Measurements from ENCODE around the gene PGK1. TPM values are rescaled to one million over a fixed set of nuclear protein-coding genes. Genes with fewer than 3 reads are reported as not detected.
"Not testable (repeated sequence)": the region's sequence is repeated elsewhere in the genome, so short reads cannot be mapped to it uniquely, and the experiment has no call there.

The PGK1 gene
- total and polyA plus RNA-seq, 2 donors (not counting 3 experiments of a cell fraction or from before 2014, with no cell fraction given): 222 to 377 TPM

- Histone ChIP-seq H3K36me3 (ENCODE audit: control insufficient read depth in 2 of 2, extremely low read depth in 1 of 2, insufficient read depth in 2 of 2, low read length in 2 of 2) (no peaks in the 10 kb centered on the region), H3K9ac (replicated peaks; ENCODE audit: extremely low read depth, insufficient read depth, low read length) (no peak overlapping the region), H3K4me3 (replicated peaks in 1 of 3; ENCODE audit: insufficient read depth in 1 of 3, low read depth in 1 of 3, low read length in 3 of 3) (no peak overlapping the region), H3K27ac (ENCODE audit: insufficient read depth, low read depth, low read length) (no peak overlapping the region), H3K9me1 (replicated peaks; ENCODE audit: control insufficient read depth, extremely low read depth, insufficient read depth, low read length) (no peaks in the 10 kb centered on the region), H3K4me1 (ENCODE audit: control insufficient read depth, extremely low read depth, insufficient read depth, low read length) (no peaks in the 10 kb centered on the region), H3K27me3 (ENCODE audit: control insufficient read depth in 2 of 2, insufficient read depth in 2 of 2, low read length in 2 of 2) (no peaks in the 10 kb centered on the region), H2AFZ (ENCODE audit: low read depth, low read length) (no peak overlapping the region), H3K4me2 (ENCODE audit: insufficient read depth, low read length) (no peak overlapping the region), H4K20me1 (replicated peaks; ENCODE audit: control insufficient read depth, extremely low read depth, insufficient read depth, low read length) (no peaks in the 10 kb centered on the region), H3K9me3 (replicated peaks; ENCODE audit: control insufficient read depth, insufficient read depth, low read length) (no peaks in the 10 kb centered on the region), H3K79me2 (ENCODE audit: control insufficient read depth, insufficient read depth, low read length) (no peaks in the 10 kb centered on the region)
- TF ChIP-seq, protein P1, sequence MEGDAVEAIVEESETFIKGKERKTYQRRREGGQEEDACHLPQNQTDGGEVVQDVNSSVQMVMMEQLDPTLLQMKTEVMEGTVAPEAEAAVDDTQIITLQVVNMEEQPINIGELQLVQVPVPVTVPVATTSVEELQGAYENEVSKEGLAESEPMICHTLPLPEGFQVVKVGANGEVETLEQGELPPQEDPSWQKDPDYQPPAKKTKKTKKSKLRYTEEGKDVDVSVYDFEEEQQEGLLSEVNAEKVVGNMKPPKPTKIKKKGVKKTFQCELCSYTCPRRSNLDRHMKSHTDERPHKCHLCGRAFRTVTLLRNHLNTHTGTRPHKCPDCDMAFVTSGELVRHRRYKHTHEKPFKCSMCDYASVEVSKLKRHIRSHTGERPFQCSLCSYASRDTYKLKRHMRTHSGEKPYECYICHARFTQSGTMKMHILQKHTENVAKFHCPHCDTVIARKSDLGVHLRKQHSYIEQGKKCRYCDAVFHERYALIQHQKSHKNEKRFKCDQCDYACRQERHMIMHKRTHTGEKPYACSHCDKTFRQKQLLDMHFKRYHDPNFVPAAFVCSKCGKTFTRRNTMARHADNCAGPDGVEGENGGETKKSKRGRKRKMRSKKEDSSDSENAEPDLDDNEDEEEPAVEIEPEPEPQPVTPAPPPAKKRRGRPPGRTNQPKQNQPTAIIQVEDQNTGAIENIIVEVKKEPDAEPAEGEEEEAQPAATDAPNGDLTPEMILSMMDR (IDR thresholded peaks at IDR 0.05; ENCODE audit: extremely low read depth in 1 of 2, insufficient read depth in 1 of 2, low read depth in 1 of 2, low read length in 2 of 2): no peak
- TF ChIP-seq, protein P2, sequence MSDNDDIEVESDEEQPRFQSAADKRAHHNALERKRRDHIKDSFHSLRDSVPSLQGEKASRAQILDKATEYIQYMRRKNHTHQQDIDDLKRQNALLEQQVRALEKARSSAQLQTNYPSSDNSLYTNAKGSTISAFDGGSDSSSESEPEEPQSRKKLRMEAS (IDR thresholded peaks at IDR 0.05; ENCODE audit: insufficient read depth, insufficient read length): no peak
- TF ChIP-seq EZH2 (IDR thresholded peaks at IDR 0.05; ENCODE audit: borderline replicate concordance, low read depth, low read length, severe bottlenecking): no peak
- no peak for TF ChIP-seq POLR2A (IDR thresholded peaks at IDR 0.05; ENCODE audit: low read depth, low read length)
- no peak for TF ChIP-seq POLR2AphosphoS5 (IDR thresholded peaks at IDR 0.05; ENCODE audit: insufficient read depth, low read depth, low read length)
- no peak for TF ChIP-seq FOS (IDR thresholded peaks at IDR 0.05; ENCODE audit: borderline replicate concordance, insufficient read depth, low read length)
- TF ChIP-seq MYC (IDR thresholded peaks at IDR 0.05; ENCODE audit: low read depth, low read length): no peak
- TF ChIP-seq GATA2 (IDR thresholded peaks at IDR 0.05; ENCODE audit: insufficient read depth, insufficient read length, low read depth, low read length): no peak
- TF ChIP-seq JUN (IDR thresholded peaks at IDR 0.05; ENCODE audit: borderline replicate concordance, insufficient read depth, insufficient read length, low read depth): no peak
- no peak for DNase-seq (ENCODE audit: low read depth, low spot score)
- BruUV-seq (replicated peaks): no TSS peak
- dilution Hi-C loops (cut with MboI; ENCODE audit: extremely low pct_ligation_motif_present, low sequenced_read_pairs) (no loop called here), intact Hi-C loops (cut with micrococcal nuclease) (no loop called here)
- CTCF ChIA-PET: no interaction called here
- POLR2A ChIA-PET: no interaction called here
- FAIRE-seq: no peak
These were observed 32.7 kb upstream of the PGK1 start for GRCh38 chrX:78071331-78071730.

DNA sequence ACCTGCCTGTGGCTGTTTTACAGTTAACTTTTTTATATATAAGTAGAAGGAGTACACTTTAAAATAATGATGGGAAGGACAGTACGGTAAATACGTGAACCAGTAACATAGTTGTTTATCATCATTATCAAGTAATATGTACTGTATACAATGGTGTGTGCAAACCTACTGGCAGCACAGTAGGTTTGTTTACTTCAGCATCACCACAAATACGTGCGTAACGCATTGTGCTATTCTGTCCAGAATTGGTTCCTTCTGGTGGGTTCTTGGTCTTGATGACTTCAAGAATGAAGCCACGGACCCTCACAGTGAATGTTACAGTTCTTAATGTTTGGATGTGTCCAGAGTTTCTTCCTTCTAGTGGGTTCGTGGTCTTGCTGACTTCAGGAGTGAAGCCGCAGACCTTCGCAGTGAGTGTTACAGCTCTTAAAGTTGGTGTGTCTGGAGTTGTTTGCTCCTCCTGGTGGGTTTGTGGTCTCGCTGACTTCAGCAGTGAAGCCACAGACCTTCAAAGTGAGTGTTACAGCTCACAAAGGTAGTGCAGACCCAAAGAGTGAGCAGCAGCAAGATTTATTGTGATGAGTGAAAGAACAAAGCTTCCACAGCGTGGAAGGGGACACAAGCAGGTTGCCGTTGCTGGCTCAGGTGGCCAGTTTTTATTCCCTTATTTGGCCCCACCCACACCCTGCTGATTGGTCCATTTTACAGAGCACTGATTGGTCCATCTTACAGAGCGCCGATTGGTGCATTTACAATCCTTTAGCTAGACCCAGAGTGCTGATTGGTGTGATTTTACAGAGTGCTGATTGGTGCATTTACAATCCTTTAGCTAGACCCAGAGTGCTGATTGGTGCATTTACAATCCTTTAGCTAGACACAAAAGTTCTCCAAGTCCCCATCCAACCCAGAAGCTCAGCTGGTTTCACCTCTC lies 30.6 kb upstream of the PGK1 start:
- H3K4me3 ChIP-seq (replicated peaks in 1 of 3; ENCODE audit: insufficient read depth in 1 of 3, low read depth in 1 of 3, low read length in 3 of 3); H3K79me2 ChIP-seq (ENCODE audit: control insufficient read depth, insufficient read depth, low read length); H3K36me3 ChIP-seq (ENCODE audit: control insufficient read depth in 2 of 2, extremely low read depth in 1 of 2, insufficient read depth in 2 of 2, low read length in 2 of 2); H3K4me2 ChIP-seq (ENCODE audit: insufficient read depth, low read length); H3K9ac ChIP-seq (replicated peaks; ENCODE audit: extremely low read depth, insufficient read depth, low read length); BruUV-seq (replicated peaks); H3K27me3 ChIP-seq (ENCODE audit: control insufficient read depth in 2 of 2, insufficient read depth in 2 of 2, low read length in 2 of 2); POLR2A ChIA-PET; H2AFZ ChIP-seq (ENCODE audit: low read depth, low read length); H4K20me1 ChIP-seq (replicated peaks; ENCODE audit: control insufficient read depth, extremely low read depth, insufficient read depth, low read length); H3K9me3 ChIP-seq (replicated peaks; ENCODE audit: control insufficient read depth, insufficient read depth, low read length); intact Hi-C loops (cut with micrococcal nuclease); H3K27ac ChIP-seq (ENCODE audit: insufficient read depth, low read depth, low read length); CTCF ChIA-PET; FAIRE-seq; H3K9me1 ChIP-seq (replicated peaks; ENCODE audit: control insufficient read depth, extremely low read depth, insufficient read depth, low read length); dilution Hi-C loops (cut with MboI; ENCODE audit: extremely low pct_ligation_motif_present, low sequenced_read_pairs); H3K4me1 ChIP-seq (ENCODE audit: control insufficient read depth, extremely low read depth, insufficient read depth, low read length); DNase-seq (ENCODE audit: low read depth, low spot score): not testable (repeated sequence)

All from endothelial cell of umbilical vein (primary cell).